Skeletal muscle cell (primary cell): ENCODE results near the gene STX7.

Experiments used
- DNase-seq: peaks from one replicate; pipeline ENCODE4 v3.0.0-alpha.2; 2010; ENCODE audit warnings: low read depth
- H3K4me3 ChIP-seq: 2 replicates; pipeline ENCODE4 v1.5.1; 2011; ENCODE audit warnings: low read depth, mild to moderate bottlenecking, control low read depth, low read length, moderate library complexity

Gene STX7

DNA sequence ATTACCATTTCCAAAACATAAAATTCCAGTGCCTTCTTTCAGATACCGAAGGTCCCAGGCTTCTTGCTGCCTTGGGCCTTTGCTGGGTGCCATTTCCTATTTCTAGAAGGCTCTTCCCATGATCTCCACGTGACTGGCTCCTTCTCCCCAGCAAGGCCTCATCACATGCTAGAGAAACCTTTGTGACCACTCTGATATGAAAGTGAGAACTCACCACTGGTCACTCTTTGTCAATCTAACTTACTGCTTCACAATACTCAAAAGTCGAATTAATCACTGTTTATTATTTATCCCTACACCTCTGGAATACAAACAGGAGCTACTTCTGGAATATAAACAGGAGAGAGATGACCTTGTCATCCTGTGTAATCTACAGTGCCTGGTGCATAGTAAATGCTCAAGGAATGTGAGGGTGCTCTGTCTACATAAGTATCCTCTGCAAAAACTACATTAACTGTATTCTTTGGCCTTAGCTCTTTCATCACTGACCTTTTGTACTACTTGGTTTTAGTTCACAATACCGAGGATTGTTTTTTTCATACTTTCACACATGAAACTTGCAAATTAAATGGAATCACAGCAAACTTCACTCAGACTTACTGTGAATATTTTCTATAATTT, 1.6 kb downstream of the STX7 start:
- H3K4me3 ChIP-seq: peak overlapping the region; percentile 83
- no peak for DNase-seq

DNA sequence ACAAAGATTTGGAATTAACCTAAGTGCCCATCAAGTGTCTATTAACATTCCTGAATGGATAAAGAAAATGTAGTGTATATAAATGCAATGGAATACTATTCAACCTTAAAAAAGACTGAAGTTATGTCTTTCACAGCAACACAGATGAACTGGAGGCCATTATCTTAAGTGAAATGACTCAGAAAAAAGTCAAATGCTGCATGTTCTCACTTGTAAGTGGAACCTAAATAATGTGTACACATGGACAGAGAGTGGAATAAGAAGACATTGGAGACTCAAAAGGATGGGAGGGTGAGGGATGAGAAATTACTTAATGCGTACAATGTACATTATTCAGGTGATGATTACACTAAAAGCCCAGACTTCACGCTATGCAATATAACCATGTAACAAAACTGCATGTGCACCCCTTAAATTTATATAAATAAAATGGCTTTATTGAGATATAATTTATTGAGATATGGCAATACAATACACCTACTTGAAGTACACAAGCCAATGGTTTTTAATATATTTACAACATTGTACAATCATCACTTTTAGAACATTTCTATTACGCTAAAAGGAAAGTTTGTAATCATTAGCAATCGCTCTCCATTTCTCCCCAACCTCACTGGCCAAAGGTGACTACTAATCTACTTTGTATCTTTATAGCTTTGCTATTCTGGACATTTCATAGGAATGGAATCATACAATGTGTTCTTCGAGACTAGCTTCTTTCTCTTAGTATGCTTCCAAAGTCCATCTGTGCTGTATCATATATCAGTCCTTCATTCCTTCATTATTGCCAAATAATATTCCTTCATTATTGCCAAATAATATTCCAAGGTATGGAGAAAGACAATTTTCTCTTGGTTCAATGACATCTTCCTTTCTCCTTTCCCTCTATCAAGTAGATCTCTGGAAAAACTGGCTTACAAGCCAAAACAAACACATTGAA, 5.8 kb downstream of the STX7 start:
- H3K4me3 ChIP-seq: no peak overlapping the region
- no peak for DNase-seq

DNA sequence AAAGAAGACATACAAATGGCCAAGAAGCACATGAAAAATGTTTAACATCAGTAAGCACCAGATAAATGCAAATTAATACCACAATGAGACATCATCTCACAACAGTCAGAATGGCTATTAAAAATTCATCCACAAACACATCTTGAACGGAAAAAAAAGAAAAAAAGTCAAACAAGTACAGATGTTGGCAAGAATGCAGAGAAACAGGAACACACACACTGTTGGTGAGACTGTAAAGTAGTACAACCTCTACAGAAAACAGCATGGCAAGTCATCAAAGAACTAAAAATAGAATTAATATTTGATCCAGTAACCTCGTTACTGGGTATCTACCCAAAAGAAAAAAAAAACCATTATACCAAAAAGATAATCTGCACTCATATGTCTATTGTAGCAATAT, 6.5 kb downstream of the STX7 start:
- no peak for DNase-seq
- H3K4me3 ChIP-seq: no peak overlapping the region

DNA sequence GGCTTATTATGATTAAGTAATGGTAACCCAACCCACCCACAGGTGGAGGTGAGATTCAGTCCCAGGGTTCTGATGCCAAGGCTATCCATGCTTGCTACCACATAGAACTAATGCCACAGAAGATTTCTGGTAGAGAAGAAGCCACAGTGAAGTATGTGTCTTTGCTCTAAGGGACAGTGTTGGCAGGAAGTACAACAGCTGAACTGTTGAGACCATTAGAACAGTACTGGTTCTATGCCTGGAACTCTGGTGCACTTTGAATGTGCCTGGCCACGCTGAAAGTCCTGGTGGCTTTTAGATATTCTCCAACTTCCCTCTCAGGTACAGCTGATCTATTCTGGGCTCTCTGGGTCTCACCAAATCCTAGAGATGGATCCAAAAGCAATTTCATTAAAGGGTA, 7.8 kb downstream of the STX7 start:
- H3K4me3 ChIP-seq: no peak overlapping the region
- no peak for DNase-seq

DNA sequence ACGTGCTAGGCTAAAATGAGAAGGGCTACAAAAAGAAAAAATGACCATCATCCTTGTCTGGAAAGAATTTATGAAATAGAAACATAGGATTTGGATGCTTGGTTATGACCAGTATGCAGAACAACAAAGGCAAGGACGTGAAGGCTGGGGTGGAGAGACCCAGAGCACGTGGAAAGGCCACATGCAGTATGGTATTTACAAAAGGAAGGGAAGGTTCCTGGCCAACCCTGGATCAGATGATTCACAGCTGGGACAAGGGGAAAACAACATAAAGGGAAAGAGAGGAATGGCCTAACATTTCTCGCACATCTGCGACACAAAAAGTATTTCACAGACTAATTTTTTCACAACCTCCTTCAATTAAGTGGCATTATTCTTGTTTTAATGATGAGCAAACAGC, 8.2 kb downstream of the STX7 start:
- no peak for DNase-seq

DNA sequence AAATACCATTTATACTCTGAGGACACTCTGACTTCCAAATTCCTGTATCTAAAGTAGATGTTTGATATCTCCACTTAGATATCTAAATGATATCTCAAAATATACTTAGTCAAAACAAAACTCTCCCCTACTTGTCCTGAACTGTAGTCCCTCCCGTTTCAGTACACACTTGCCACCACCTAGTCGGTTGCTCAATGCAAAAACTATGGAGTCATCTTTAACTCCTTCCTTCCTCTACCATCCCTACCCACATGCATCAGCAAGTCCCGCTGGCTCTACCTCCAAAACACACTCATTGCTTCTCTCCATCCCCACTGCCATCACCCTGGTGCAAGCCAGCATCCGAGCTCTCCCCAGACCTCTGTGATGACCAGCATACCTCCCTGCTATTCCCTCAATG, 13.2 kb downstream of the STX7 start:
- no peak overlapping the region for H3K4me3 ChIP-seq
- DNase-seq: no peak

More for the DNA sequence above, 8.2 kb downstream of the STX7 start:
- no peak overlapping the region for H3K4me3 ChIP-seq

DNA sequence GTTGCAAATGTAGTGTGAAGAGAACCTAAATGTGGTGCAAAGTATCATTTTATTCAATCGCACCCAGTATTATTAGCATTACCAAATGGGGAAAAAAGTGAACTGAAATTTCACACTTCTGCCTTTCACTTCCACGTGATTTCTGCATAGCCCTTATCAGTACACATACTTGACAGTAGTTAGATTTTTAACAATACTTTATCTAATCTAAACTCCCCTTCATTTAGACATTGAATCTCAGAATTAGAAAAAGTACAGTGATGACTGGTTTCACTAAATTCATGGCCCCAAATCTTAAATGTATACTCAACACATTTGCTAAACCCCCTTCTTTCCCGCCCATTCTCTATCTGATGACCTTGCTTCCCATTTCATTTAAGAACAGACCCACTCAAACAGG, 14.3 kb downstream of the STX7 start:
- no peak overlapping the region for H3K4me3 ChIP-seq
- no peak for DNase-seq

DNA sequence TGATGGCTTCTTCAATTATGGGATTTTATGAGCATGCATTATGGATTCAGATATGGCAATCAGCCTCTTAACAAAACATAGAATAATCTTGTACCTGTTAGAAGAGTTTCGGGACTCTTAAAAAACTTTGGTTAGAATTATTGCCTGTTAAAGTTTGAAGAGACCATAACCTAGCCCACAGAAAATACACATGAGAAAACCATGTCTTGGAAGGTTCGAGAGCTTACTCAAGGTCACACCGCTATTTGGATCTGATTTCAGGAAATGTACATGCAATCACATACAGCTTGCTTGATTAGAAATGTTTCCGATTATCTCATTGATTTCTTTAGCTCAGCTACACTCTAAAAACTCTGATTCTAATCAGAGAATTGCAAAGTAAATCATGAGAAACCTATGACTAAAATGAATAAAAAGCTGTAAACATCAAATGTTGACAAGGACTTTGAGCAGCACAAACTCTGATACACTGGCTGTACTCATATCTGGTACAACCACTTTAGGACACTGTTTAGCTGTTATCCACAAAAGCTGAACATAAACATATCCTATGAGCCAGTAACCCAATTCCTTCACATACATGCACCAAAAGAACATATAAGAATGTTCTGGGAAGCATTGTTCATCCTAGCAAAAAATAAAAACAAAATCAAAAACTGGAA, 16.3 kb downstream of the STX7 start:
- H3K4me3 ChIP-seq: no peak overlapping the region
- DNase-seq: no peak

DNA sequence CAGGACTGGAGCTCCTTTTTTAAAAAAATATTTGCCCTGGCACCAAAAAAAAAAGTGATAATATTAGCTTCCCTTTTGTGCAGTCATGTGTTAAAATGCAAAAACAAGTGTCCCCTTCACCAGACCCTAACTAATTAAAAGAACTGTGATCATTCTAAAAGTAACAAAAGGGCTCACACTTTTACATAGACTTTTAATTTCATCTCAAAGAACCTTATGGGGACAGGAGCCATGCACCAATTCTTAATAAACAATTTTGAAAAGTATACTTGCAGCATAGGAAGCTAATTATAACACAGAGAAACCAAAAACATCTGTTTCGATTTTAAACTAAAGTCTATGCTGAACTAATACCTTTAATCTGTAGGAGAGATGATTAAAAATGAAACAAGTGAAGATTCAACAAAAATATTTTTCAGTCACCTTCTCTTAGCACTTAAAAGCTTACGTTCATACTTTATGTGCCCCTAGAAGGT, 17.3 kb downstream of the STX7 start:
- H3K4me3 ChIP-seq: no peak overlapping the region
- no peak for DNase-seq

DNA sequence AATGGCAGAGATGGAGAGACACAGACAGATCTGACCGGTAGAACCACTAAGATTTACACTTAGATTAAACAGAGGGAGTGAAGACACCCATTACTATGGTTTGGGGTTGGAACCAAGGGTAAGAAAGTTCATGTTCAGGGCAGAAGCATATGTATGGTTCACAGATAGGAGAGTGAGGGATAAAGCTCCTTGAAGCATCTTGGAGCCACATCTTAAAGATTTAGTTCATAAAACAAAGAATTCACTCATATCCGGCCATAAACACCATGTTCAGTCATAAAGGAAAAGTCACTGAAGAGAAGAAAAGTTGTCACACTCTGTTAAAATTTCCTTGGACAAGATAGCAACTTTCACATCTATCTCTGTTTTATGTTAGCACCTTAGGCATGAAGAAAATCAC, 18.0 kb downstream of the STX7 start:
- H3K4me3 ChIP-seq: no peak overlapping the region
- DNase-seq: no peak

DNA sequence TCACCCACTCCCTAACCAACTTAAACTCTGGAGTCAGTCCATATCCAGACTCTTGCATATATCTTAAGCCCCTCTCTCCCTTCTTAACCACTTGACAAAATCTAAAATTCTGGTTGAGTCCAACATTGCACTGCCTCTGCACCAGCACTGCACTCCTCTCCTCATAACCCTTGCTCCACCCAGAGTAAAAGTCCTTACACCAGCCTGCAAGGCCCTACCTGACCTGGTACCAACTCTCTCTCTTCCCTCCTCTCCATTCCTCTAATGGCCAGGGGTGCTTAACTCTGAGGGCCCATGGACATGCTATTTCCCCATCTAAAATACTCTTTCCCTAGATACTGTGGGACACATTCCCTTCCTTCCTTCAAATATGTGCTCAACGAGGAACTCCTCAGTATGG, 21.0 kb downstream of the STX7 start:
- no peak overlapping the region for H3K4me3 ChIP-seq
- no peak for DNase-seq

DNA sequence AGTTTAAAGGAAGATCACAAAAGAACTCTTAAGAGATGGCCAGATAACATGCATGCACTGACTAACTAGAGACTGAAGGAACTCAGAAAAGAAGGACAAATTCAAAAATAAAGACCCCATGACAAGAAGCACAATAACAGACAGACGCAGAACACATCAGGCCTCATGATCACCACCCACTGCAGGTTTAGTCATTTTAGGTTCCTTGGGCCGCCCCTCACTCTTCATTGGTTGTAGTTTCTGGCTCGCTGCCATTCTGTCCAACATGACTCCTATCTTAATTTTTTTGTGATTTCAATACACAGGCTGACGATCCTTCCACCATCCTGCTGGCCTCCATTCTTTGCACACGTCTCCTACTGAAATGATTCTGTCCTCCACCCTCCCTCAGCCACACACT, 21.6 kb downstream of the STX7 start:
- no peak for DNase-seq
- H3K4me3 ChIP-seq: no peak overlapping the region

DNA sequence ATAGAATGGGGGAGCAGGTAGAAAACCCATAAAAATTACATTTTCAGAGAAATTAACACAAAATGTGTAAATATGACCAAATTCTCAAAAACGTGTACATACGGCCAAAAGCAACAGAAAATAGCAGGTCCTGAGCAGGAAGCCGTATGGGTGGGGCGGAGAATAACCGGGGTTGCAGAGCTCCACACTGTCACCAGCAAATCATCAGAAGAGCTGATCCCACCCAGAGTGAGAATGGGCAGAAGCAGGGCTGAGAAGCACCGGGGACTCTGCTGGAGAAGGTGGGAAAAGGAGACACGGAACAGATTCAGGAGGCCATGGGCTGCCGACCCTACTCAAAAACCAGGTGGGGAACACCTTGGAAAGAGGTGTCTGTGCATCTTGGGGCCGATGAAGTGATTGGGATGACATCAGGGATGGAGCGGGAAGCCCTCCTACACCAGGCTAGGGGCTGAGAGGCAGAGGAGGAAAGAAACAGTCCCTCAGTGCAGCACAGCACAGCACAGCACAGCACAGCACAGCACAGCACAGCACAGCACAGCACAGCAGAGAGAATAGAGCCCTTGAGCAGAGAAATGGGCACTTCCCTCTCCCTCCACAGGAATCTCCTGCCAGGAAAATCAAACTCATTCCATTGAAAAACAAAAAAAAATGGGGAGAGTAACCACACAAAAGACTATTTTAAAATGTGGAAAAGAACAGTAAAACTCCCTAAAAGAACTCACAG, 22.3 kb downstream of the STX7 start:
- no peak overlapping the region for H3K4me3 ChIP-seq
- DNase-seq: no peak

DNA sequence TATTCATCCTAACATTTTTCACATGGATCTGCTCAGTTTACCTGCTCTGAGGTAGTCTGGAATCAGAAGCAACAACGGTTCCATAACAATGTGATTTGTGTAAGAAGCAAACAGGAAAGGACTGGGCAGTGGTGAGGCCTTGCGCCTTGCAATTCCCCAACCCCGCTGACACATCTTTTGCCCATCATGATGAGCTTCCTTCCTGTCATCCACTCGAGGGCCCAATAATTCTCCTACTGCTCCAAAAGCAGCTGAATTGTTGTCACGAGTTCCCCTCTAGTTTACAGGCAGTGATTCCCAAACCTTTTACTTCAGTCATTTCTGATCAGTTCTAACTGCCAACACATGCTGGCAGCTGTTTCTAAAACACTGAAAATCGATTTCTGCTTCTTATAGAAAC, 22.9 kb downstream of the STX7 start:
- H3K4me3 ChIP-seq: no peak overlapping the region
- no peak for DNase-seq

DNA sequence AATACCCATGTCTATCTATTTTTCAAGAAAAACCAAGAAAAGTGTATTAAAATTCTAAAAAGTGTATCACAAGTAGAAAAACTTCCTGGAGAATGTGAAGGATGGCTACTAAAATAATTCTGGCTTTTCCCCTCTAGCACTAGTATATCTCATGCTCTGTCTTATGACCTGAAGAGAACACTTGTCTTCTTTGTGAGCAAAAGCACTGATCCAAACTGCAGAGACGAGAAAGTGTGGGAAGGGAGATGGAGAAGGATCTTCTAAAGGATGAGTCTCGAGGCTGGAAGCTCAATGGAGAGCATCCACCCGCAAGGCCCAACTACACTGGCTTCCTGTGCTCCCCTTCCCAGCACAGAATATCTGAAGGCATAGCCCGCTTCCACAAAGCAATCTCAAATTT, 23.5 kb downstream of the STX7 start:
- H3K4me3 ChIP-seq: no peak overlapping the region
- no peak for DNase-seq

DNA sequence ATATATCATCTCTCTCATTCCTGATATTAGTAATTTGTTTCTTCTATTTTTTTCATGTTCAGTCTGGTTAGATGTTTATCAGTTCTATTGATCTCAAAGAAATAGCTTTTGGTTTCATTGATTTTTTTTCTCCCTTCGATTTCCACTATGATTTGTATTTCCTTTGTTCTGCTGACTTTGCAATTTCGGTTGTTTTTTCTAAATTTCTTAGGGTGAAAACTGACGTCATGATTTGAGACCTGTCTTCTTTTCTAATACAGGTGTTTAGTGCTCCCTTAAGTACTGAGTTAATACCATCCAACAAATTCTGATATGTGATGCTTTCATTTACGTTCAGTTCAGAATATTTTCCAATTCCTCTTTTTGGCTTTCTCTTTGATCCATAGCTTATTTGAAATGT, 25.2 kb downstream of the STX7 start:
- no peak for DNase-seq
- H3K4me3 ChIP-seq: no peak overlapping the region

DNA sequence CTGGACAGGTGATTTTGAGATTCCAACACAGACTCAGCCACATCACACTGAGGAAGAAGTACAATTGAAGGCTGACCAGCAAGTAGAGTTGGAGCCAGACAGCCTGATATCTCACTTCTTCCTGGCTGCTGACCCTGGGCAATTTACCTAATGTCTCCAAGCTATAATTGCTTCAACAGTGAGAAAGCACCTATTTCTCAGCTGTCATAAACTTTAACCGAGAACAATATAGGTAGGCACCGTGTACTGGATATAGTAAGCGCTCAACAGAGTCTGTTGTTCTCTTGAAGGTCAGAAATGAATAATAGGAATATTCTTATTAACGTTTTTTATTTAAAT, 28.3 kb downstream of the STX7 start:
- H3K4me3 ChIP-seq: no peak overlapping the region
- DNase-seq: no peak

DNA sequence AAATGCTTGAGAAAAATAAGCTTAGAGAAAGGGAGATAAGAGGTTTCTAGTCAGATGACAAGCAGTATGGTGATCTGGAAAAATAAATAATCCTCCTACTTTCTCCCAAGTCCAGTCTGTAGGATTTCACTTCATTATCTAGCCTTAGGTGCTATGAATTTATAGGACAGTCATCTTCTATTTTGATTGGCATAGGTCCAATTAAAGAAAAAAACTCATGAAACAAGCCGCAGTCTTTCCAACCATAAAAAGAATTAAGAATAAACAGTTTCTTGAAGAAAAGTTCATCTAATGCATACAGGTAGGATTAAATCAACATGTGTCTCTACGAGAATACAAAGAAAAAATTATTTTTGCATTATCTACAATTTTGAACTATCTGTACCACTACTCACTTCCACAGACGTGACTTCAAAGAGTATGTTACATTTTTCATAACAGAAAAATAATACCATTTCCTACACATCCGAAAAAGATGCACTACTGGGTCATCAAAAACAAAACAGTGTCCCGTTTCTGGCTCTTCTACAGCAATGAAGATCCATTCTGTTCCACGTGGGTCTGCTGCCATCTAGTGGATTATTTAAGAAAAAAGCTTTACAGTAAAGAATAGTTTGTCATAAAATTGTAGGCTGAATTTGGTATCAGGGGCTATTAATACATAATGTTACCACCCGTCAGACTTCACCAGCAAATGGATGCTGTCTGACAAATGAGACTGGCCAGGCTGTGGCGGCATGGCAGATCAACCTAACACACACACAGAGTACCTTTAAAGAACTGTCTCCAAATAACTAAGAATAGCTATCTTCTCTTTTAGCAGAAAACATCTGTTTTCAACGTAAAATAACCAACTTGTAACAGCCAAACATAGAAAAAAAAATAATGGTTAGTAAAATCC, 28.9 kb downstream of the STX7 start:
- no peak overlapping the region for H3K4me3 ChIP-seq
- DNase-seq: no peak

DNA sequence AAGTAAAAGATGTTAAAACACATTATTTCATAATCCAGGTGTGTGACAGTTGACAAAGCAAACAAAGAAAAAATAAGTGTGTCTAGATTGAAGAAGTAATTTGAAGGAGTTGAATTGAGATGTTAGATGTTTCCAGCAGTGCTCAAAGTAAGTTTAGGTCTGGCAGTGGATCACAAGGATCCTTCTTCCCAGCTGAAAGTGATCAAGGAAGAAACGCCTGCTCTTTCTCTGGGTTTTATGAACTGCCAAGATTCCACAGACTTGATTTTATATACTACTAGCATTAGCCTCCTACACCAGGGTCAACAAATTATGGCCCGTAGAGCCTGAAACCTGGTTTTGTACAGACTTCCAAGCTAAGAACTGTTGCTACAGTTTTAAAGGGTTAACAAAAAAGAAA, 30.3 kb downstream of the STX7 start:
- H3K4me3 ChIP-seq: no peak overlapping the region
- no peak for DNase-seq
